Activated CD8-positive, alpha-beta memory T cell treated with anti-CD3 and anti-CD28 coated beads, Interleukin-2, amount 50 U/mL, for 24 hours (primary cell): ENCODE results near the gene MBIP.

Source experiments
- DNase-seq: peaks from one replicate; pipeline ENCODE4 v3.0.0-alpha.2; 2020; ENCODE audit errors: extremely low read depth

MBIP gene

DNA sequence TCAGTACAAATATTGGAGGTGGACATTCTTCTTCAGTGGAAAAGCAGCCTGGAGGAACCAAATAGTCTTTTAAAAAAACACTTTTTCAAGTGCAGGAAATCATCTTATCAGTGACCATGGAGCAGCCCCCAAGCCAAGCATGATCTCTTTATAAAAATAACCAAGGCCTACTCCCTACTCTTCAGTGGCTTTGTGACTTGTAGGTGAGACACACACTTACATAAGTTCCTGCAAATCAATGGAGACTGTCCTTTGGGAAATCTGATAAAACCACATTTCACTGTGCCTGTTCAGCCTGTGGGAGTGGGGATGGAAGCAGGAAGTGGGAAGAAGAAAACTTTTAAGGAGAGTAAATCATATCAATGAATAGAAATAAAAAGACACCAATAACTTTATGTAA lies 56.3 kb downstream of the MBIP start:
- DNase-seq = no peak

DNA sequence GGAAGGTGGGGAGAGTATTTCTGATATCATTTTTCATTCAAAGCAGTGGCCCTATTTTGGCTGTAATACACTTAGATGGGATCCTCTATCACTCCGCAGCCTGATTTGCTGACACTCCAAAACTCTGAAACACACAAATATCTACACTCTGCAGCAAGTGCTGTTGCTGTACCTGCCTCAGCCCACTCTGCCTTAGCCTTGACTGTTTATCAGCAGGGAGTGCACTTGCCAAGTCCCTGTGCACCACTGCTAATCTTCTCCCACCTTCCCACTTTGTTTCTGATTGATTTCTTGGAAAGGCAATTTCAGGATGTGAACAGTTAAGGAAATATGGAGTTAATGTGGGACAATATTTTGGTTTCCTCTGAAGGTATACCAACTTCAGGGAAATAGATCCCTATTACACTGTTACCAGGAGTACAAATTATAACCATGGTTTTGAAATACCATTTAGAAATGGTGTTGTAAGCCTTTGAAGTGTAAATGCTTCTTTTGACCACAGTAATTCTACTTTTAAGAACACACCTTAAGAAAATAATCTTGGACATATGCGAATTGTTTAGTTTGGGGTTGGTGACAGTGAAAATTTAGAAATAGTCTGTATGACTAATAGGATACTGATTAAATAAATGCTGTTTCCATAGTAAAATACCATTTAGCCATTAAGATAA lies 59.3 kb downstream of the MBIP start:
- DNase-seq = no peak

DNA sequence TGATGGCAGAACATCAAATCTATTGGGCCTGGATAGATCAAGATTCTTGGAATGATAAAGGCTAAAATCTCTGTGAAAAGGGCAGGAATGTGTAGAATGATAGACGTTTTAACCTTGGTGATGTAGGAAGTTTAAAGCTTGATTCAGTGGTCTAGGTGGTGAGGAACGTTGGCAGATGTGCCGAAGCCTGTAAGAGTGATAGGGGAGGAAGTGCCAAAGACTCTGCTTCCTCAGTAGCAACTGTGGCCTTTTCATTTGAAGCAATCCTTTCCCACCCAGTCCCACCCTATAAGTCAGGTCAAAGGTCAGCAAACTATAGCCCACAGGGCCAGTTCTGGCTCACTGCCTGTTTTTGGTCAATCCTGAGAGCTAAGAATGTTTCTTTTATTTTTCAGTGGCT lies 62.2 kb downstream of the MBIP start:
- no peak for DNase-seq

DNA sequence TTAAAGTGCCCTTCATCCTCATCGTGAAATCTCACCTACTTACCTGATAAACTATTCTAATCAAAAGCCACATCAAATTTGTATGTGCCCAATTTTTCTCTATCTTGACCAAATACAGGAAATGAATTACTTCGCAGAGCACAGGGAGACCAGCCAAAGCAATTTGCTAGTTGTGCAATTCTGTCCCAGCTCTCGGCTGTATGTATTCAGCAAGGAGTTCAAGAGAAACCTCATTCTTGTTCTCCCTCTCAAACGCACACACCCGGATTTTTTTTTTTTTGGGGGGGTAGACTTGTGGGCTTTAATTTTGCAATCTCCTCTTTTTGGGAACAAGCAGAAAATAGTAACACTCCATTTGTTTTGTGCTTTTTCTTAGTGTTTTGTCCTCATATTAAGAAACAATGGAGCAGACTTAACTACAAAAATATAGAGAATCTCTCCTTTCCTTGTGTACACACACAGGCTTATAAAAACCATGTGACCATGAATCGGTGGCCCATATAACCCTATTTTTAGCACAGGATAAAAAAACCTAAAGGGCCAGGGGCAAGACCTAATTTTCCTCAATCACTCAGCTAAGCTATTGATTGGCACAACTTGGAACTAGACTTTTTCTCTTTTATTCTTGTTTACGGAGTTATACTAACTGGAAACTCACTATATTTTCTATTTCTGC lies 64.2 kb downstream of the MBIP start:
- no peak for DNase-seq

DNA sequence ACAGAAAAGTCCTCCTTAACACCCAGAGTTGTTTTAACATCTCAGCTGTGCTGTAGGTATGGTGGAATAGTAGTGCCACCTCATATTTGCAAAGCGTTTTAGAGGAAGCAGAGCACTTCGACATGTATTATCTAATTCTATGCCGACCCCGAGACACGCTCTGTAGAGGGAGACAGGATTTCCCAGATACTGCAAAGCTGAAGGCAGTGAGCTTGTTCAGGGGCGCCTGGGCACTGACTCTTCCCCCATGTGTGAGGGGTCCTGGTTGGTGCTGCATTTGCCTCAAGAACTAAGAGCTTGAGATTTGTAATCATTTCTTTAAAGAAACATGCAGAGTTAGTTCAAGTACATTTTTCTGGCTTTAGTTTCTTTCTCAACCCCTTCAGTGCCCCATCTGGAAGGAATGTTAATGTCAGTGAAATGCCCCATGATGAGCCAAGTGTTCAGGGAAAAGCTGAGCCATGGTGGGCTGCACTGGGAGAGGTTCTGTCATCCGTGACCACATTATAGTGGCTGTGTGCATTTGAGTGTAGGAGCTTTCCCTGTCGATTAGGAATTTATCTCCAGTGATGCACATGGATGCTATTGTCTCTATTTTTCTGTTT lies 66.3 kb downstream of the MBIP start:
- no peak for DNase-seq
